Measurements from ENCODE around the gene LHPP.
"Not testable (repeated sequence)": the region's sequence is repeated elsewhere in the genome, so short reads cannot be mapped to it uniquely, and the experiment has no call there.

DNA sequence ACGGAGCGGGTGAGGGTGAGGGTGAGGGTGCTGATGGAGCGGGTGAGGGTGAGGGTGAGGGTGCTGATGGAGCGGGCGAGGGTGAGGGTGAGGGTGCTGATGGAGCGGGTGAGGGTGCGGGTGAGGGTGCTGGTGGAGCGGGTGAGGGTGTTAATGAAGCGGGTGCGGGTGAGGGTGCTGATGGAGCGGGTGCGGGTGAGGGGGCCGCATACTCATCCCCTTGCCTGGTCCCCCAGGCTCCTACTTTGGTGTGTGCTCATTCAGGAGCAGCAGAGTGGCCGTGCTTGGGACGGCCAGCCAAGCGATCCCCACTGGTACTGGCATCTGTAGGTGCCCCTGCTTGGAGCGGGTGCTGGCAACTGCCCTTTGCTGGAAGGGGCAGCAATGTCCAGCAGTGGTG, 149.2 kb downstream of the LHPP start:
- TF ChIP-seq POLR2A (IDR thresholded peaks at IDR 0.05; ENCODE audit: low read depth, low read length); TAF1 (IDR thresholded peaks at IDR 0.05; ENCODE audit: low read depth, low read length); POLR2AphosphoS5 (IDR thresholded peaks at IDR 0.05; ENCODE audit: low read depth, low read length); SPI1 (IDR thresholded peaks at IDR 0.05; ENCODE audit: low read depth, low read length); PAX5 (IDR thresholded peaks at IDR 0.05; ENCODE audit: insufficient read depth, low read length, severe bottlenecking): not testable (repeated sequence)
